Amniotic epithelial cell (primary cell): ENCODE results near the gene PTPRU.

Experiments used
- DNase-seq: peaks from one replicate; pipeline ENCODE4 v3.0.0-alpha.2; 2010; ENCODE audit warnings: low read depth

PTPRU gene

DNA sequence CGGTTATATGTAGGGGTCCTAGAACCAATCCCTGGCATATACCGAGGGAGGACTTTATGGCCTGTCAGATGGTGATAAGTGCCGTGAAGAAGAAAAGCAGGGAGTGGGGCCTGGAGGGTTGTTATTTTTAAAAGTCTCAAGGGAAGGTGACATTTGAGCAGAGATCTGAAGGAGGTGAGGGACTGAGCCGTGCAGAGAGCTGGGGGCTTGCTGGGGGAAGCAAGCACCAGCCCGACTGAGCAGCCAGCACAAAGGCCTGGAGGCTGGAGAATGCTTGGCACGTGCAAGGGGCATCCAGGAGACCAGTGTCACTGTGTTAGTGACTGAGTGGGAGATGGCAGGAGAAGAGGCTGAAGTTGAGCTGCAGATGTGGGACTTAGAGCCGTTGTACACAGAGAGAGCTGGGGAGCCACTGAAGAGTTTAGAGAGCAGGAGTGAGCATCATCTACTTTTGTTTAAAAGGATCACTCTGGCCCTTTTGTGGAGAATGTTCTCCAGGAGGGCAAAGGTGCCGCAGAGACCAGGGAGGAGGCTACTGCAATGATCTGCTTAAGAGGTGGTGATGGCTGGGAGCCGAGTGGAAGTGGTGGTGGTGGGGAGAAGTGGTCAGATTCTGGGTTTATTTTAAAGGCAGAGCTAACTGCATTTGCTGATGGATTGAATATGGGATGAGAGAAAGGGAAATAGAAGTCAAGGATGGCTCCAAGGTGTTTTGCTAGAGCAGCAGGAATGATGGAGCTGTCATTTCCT lies 31.2 kb downstream of the PTPRU start:
- no peak for DNase-seq

DNA sequence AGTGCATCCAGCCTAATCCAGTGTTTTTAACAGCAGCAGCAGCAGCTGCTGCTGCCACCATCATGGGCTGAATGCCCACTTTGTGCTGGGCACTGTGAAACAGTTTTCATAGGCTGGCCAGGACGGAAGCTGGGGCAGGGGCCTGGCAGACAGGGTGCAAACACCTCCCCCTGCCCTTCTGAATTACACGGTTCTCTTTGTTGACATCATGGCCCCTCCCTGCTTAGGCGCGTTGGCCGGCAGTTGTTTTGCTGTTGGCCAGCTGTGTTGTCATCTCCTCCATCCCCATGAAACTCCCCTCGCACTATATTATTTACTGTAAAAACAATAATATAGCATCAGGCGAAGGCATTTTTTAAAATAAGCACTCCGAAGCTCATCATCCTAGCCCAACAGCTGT lies 33.1 kb downstream of the PTPRU start:
- DNase-seq = no peak

GRCh38 chr1:29270929-29271521 lies 34.7 kb downstream of the PTPRU start:
- no peak for DNase-seq

DNA sequence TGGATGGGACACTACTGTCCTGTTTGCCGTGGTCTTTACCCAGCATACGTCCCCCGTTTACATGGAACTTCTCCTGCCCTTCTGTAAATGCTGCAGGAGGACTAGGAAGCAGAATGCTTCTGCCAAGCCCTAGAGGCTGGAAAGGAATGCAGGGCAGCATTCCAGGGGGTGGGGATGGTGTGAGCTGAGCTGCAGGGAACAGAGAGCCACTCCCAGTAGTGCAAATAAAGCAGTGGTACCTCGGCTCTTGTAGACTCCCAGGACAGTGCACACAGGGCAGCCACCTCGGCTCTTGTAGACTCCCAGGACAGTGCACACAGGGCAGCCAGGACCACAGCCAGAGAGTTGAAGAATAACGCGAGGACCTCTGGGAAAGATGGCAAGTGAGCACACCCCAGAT lies 35.4 kb downstream of the PTPRU start:
- DNase-seq = peak; percentile 67

- DNase-seq = no peak
Observed at GRCh38 chr1:29272147-29272907, 36.0 kb downstream of the PTPRU start.

- no peak for DNase-seq
Observed at GRCh38 chr1:29275435-29275834, 39.1 kb downstream of the PTPRU start.

DNA sequence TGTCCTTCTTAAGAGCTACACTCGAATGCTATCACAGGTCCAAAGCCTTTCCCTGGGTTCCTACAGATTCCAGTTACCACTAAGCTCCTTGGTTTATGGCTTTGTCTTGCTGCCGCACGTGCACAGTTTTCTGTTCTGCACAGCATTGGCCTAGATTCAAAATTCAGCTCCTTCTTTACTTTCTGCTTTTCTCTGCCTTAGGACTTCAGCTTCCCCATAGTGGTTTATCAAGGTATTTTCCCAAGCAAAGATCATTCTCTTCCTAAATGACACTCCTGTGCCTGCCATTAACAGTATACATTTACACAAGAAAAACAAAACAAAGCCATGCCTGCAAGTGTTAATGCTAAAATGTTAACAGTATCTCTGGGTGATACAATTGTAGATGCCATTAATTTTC lies 41.8 kb downstream of the PTPRU start:
- no peak for DNase-seq

DNA sequence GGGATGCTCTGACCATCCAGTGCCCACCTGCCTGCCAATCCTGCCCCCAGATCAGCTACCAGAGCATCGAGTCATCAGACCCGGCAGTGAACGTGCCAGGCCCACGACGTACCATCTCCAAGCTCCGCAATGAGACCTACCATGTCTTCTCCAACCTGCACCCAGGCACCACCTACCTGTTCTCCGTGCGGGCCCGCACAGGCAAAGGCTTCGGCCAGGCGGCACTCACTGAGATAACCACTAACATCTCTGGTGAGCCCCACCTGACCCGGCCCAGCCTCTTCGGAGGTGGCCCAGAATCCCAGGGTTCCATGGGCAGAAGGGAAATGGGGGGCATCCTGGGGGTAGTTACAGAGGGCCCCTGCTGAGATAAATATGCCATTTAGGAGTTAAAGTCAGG lies 43.1 kb downstream of the PTPRU start:
- no peak for DNase-seq

- no peak for DNase-seq
Observed at GRCh38 chr1:29279951-29280391, 43.6 kb downstream of the PTPRU start.

DNA sequence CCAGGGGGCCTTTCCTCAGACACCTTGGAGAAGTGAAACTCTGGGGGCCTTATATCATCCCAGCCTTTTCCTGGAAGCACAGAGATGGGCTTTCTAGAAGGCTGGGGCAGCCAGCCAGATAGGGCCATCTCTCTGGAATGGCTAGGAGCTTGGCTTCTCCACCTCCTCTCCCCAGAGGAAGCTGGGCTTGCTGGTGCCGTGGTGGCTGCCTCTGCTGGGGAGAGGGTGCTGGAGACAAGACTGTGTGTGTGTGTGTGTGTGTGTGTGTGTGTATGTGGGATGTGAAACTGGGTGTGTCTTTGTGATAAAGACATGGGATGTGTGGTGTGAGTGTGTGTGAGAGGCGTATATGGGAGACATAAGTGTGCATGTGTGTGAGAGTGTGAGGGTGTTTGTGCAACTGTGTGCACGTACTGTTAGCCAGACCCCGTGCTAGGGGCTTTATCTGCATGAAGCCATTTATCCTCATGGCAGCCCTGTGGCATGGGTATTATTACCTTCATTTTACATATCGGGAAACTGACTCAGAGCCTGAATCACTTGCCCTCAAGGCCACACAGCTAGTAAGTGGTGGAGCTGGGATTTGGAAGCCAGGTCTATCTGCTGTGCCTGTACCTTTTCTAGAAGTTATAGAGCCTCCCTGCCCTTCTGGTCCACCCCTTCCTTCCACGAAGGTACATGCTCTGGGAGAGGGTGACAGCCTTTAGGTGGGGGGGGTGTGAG lies 44.2 kb downstream of the PTPRU start:
- peak; percentile 79 for DNase-seq

- no peak for DNase-seq
Observed at GRCh38 chr1:29281571-29281970, 45.2 kb downstream of the PTPRU start.

DNA sequence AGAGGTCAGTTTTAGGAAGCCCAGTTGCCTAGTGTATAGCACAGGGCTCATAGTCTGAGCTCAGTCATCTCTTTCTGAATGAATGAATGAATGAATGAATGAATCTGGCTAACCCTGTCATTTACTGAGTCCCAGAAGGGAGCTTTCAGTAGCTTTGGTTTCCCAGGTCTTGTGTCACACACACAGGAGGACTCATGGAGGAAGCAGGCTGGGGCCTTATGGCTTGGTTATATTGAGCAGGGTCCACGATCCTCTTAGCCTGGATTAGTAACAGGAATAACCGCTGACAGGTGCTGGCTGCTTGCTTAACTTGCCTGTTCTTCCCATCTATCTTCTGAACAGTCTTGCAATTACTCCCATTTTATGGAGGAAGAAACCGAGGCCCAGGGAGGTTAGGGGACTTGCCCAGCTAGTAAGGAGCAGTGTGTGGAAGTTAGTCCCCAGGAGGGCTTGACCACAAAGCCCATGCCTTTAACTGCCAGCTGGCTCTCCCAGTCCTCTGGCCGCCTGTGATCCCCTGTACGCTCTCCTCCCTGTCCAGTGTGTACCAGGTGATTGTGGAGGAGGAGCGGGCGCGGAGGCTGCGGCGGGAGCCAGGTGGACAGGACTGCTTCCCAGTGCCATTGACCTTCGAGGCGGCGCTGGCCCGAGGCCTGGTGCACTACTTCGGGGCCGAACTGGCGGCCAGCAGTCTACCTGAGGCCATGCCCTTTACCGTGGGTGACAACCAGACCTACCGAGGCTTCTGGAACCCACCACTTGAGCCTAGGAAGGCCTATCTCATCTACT lies 46.0 kb downstream of the PTPRU start:
- no peak for DNase-seq

GRCh38 chr1:29282924-29283803 lies 46.8 kb downstream of the PTPRU start:
- peak; percentile 97 for DNase-seq

DNA sequence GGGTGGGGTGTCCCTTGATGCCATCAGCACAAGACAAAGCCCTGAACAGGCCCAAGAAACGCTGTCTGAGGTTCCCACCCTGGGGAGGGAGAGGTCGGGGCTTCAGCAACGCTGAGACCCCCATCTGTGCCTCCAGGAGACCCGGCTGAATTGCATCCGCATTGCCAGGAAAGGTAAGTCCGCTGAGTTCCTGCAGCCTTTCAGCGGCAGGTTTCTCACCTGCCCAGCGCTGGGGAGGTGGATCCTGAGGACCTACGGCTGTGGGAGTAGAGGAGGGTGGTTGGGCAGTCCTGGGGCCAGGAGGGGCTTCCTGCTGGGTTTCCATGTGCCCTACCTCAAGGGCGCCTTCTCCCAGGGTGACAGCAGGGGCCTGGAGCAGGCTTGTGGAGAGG lies 47.5 kb downstream of the PTPRU start:
- DNase-seq = no peak

- no peak for DNase-seq
Observed at GRCh38 chr1:29284286-29284960, 48.1 kb downstream of the PTPRU start.

- no peak for DNase-seq
Observed at GRCh38 chr1:29284961-29285560, 48.7 kb downstream of the PTPRU start.

DNA sequence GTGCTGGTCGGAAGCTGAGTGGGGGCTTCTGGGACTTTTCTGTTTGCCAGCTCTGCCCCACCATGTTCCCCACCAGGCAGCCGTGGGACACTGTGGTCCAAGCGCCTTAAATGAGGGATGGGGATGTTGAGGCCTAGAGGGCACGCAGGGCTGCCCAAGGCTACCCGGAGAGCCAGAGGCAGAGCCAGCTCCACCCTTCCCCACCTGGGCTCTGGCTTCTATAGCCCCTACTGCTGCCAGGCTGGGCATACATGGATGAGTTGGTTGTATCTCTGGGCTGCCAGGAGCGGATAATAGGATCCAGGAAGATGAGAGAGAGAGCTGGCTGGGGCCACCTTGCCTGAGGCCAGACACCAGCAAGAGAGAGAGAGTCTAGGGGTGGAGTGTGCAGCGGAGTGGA lies 49.4 kb downstream of the PTPRU start:
- DNase-seq = no peak

DNA sequence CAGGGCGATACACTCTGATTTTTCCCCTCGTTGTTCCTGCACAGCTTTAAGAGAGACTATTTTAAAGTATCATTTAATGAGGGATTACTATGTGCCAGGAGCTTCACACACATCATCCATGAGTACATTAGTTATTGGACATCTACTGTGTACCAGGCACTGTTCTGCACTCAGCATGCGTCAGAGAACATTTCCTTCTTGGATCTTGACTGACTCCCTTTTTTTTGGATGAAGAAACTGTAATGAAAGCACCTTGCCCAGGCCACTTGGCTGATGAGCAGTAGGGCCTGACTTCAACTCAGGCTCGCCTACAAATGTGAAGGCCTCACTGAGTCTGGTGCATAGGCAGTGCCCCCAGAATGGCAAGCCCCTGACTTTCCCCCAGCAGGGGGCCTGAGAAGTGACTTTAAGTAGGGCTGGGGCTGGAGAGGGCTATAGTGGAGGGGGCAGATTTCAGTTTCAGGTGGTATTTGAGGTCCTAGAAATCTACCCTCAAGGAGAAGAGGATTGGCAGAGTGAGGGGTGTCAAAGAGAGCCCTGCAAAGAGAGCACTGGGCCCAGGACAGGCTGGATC lies 50.0 kb downstream of the PTPRU start:
- DNase-seq = peak; percentile 58

DNA sequence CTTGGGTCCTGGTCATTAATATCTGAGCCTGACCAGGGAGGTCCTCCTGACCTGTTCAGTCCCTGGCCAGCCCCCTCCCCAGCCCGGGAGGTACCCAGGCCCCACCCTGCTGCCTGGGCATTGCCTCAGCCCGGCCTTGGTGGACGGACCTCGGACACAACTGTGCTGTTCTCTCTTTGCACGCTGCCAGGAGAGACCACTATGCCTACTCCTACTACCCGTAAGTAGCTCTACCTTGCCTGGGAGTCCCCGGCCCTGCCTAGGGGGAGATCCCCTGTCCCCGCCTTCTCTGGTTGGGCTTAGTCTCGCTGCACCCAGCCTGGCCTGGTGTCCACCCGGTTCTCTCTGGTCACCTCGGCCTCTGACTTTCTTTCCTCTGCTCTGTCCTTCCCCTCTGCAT lies 53.2 kb downstream of the PTPRU start:
- no peak for DNase-seq
